Gastroesophageal sphincter (tissue), 3 donors: ENCODE measurements around the gene GEMIN5.

ENCODE experiments used
- EP300 ChIP-seq: sonication (generic); formaldehyde crosslinking; IDR thresholded peaks from one replicate; pipeline ENCODE4 v1.6.1; 2017; ENCODE audit warnings: antibody characterized with exemption, mild to moderate bottlenecking
- POLR2A ChIP-seq, 2 donors: fragments of 450-650 bp; IDR thresholded peaks; one replicate each; pipeline ENCODE4 v1.6.1; 2017; ENCODE audit warnings: antibody characterized with exemption in 2 of 2, mild to moderate bottlenecking in 2 of 2, moderate library complexity in 1 of 2
- TF ChIP-seq, protein P1 (sequence below), 4 experiments: fragments of 200-600 bp in 2 of 4; fragments of 450-650 bp in 2 of 4; sonication (generic) in 1 of 4; IDR thresholded peaks; one replicate each; pipeline ENCODE4 v1.5.1; 2017 to 2019; ENCODE audit warnings: antibody characterized with exemption in 4 of 4, mild to moderate bottlenecking in 2 of 4, moderate library complexity in 2 of 4

GRCh38 chr5:154901913-154902312, 36.1 kb downstream of the GEMIN5 start:
- TF ChIP-seq, protein P1, sequence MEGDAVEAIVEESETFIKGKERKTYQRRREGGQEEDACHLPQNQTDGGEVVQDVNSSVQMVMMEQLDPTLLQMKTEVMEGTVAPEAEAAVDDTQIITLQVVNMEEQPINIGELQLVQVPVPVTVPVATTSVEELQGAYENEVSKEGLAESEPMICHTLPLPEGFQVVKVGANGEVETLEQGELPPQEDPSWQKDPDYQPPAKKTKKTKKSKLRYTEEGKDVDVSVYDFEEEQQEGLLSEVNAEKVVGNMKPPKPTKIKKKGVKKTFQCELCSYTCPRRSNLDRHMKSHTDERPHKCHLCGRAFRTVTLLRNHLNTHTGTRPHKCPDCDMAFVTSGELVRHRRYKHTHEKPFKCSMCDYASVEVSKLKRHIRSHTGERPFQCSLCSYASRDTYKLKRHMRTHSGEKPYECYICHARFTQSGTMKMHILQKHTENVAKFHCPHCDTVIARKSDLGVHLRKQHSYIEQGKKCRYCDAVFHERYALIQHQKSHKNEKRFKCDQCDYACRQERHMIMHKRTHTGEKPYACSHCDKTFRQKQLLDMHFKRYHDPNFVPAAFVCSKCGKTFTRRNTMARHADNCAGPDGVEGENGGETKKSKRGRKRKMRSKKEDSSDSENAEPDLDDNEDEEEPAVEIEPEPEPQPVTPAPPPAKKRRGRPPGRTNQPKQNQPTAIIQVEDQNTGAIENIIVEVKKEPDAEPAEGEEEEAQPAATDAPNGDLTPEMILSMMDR (IDR thresholded peaks at IDR 0.05): no peak
- TF ChIP-seq EP300: no peak
- no peak for TF ChIP-seq POLR2A (IDR thresholded peaks at IDR 0.05)
